ENCODE measurements around the gene PLXND1. TPM values are rescaled to one million over a fixed set of nuclear protein-coding genes. Genes with fewer than 3 reads are reported as not detected.

PLXND1 gene, protein sequence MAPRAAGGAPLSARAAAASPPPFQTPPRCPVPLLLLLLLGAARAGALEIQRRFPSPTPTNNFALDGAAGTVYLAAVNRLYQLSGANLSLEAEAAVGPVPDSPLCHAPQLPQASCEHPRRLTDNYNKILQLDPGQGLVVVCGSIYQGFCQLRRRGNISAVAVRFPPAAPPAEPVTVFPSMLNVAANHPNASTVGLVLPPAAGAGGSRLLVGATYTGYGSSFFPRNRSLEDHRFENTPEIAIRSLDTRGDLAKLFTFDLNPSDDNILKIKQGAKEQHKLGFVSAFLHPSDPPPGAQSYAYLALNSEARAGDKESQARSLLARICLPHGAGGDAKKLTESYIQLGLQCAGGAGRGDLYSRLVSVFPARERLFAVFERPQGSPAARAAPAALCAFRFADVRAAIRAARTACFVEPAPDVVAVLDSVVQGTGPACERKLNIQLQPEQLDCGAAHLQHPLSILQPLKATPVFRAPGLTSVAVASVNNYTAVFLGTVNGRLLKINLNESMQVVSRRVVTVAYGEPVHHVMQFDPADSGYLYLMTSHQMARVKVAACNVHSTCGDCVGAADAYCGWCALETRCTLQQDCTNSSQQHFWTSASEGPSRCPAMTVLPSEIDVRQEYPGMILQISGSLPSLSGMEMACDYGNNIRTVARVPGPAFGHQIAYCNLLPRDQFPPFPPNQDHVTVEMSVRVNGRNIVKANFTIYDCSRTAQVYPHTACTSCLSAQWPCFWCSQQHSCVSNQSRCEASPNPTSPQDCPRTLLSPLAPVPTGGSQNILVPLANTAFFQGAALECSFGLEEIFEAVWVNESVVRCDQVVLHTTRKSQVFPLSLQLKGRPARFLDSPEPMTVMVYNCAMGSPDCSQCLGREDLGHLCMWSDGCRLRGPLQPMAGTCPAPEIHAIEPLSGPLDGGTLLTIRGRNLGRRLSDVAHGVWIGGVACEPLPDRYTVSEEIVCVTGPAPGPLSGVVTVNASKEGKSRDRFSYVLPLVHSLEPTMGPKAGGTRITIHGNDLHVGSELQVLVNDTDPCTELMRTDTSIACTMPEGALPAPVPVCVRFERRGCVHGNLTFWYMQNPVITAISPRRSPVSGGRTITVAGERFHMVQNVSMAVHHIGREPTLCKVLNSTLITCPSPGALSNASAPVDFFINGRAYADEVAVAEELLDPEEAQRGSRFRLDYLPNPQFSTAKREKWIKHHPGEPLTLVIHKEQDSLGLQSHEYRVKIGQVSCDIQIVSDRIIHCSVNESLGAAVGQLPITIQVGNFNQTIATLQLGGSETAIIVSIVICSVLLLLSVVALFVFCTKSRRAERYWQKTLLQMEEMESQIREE (N-terminal part only)
- 75.3 and 86.9 TPM in 2 replicates for total RNA-seq

DNA sequence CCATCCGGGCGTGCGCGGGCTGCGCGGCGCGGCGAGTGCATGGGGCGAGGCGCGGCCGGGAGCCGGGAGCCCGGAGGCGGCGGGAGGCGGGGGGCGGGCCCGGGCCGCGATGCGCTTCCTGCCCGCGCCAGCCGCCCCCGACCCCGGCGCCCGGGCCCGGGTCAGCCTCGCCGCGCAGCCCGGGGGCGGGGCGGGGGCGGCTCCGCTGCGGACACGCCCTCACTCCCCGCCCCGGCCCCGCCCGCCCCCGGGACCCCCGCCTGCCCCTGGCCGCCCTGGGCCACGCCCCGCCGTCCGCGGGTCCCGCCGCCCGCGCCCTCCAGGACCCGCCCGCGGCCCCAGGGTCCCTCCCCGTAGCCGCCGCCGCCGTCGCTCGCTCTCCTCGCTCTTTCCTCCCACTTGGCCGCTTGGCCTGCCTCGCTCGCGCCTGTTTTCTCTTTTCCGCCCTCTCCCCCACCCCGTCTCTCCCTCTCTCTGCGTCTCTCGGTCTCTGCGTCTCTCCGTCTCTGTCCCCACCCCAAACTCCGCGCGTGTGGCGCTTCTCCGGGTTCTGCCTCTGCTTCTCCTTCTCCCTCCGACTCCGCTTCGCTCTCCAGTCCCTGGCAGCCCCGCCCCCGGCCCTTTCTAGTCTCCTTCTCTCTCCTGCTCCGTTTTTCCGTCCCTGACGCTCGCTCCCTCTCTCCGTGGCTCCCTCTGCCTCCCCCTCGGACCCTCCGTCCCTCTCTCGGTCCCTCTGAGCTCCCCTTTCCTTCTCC lies at the start of gene PLXND1:
TSS of gene PLXND1 (minus strand) at position 41 of the 755 bp plus-strand sequence. CDS start at position 4, 37 bp downstream.

DNA sequence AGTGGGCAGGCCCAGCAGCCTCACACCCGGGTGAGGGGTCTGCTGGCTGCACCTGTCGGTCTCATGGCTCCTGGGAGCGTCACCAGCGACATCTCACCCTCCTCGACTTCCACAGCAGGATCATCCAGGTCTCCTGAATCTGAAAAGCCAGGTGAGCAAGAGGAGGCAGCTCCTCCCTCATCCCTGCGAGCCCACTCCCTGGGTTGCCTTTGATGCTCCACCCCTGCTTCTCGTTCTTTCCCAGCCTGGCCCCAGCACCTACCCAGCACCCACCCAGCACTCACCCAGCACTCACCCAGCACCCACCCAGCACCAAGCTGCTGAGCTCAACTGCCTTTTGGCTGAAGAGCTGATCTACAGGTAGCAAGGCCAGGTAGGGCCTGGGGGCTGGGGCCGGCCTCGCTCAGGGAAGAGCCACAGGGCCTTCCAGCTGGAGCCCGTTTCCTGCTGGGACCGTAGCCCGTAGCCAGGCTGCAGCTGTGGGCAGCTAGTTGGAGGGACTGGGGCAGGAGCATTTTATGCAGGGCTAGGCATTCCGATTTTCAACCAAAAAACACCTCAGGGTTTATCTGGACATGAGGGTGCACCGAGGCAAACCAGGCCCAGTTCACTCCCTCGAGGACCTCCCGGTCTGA lies 63.2 kb downstream of the PLXND1 start, which contains the start of gene H1-8:
TSS of gene H1-8 (plus strand) at position 20 of the 635 bp plus-strand sequence. CDS start at position 64, 44 bp downstream.

DNA sequence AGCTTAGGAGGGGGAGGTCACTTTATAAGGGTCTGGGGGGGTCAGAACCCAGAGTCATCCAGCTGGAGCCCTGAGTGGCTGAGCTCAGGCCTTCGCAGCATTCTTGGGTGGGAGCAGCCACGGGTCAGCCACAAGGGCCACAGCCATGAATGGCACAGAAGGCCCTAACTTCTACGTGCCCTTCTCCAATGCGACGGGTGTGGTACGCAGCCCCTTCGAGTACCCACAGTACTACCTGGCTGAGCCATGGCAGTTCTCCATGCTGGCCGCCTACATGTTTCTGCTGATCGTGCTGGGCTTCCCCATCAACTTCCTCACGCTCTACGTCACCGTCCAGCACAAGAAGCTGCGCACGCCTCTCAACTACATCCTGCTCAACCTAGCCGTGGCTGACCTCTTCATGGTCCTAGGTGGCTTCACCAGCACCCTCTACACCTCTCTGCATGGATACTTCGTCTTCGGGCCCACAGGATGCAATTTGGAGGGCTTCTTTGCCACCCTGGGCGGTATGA lies 77.8 kb downstream of the PLXND1 start, which contains the start of gene RHO:
TSS of gene RHO (plus strand) at position 51 of the 512 bp plus-strand sequence. CDS start at position 146, 95 bp downstream.

Small RNAs within 50 kb of the gene (small RNA-seq; reads per million reads assigned to genes)
- not detected for gene RN7SL752P (ENCODE audit: low replicate concordance)

Other genes starting within 250 kb of the PLXND1 start
- gene EFCAB12, start 178.0 kb downstream of the PLXND1 start, total RNA-seq = under 0.01 and 0.22 TPM in 2 replicates
- gene MBD4, start 166.7 kb downstream of the PLXND1 start, total RNA-seq = 27.3 and 42.2 TPM in 2 replicates
- gene IFT122, start 166.5 kb downstream of the PLXND1 start, total RNA-seq = 15.3 and 21.2 TPM in 2 replicates
- gene RHO, start 78.0 kb downstream of the PLXND1 start, total RNA-seq = not detected in 2 replicates
- not detected in 2 replicates for gene H1-8, start 63.5 kb downstream of the PLXND1 start, total RNA-seq